DND-41 (cell line): ENCODE measurements around the gene GNS.

Experiments
- CTCF ChIP-seq: IDR thresholded peaks from 2 replicates; pipeline ENCODE4 v1.5.1; 2012; ENCODE audit warnings: borderline replicate concordance, low read length, moderate library complexity, mild to moderate bottlenecking; ENCODE audit not compliant: poor library complexity, severe bottlenecking; ENCODE audit errors: extremely low read depth
- EZH2 ChIP-seq: IDR thresholded peaks from 3 replicates; pipeline ENCODE4 v1.6.1; 2012; ENCODE audit warnings: borderline replicate concordance, low read depth, mild to moderate bottlenecking, moderate library complexity, low read length, inconsistent platforms; ENCODE audit not compliant: severe bottlenecking

- TF ChIP-seq CTCF, result no peak
- no peak for TF ChIP-seq EZH2
Observed at GRCh38 chr12:64747695-64748094, 11.5 kb downstream of the GNS start.
